ENCODE results near the gene TIAM2. TPM values are rescaled to one million over a fixed set of nuclear protein-coding genes. Genes with fewer than 3 reads are reported as not detected.

TIAM2 gene
- total RNA-seq, 2 donors from 2014 or later, result 9.3 to 10.3 TPM

DNA sequence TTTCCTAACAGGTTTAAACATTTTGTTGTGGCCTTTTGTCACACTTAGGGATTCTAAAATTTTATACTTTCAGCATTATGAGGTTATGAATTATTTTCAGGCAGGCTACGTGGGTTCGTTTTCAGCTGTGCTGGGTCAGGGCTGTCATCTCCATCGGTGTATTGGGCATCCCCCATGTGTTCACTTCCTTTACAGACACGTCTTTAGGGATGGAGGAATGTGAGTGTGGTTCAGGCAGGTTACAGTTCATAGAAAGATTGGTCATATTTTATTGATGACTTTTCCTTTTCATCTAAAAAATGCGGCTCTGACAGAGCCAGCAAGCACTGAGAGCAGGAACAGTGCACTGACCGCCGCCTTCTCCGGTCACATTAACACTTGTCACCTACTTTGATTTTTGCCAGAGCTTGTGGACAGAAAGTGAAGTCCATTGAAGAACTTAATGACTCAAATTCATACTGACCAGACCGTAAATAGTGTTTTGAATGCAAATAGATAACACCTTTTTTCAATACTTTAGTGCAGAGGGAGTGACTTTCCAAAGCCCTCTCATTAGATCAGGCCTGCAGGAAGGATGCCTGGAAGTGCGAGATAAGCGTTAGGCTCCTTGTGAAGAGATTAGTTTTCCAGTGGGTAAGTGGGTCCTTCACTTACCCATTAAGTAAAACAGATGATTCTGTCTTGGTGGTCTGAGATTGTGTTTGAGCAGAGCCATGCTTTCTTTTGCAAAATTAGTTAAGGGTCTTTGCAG is 113.1 kb downstream of the TIAM2 start:
- Histone ChIP-seq H3K27ac (no peak overlapping the region), H3K27me3 (no peaks in the 10 kb centered on the region)

DNA sequence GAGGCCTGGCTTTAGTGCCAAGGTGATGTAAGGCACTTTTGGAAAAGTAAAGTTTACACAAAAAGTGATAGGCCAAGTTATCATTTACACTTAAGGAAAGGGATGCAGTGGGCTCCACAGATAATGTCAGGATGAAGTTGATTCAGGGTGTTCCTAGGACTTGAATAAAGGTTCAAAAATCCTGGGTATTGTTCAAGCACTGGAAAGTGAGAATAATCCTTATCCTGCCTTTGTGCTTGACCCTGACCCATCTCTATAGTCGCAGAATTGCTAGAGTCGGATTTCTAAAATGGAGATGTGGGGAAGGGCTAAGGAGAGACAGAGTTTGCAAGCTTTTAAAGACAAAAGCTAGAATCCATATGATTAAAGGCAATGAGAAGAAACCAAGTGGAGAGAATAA is 115.6 kb downstream of the TIAM2 start:
- no peak for TF ChIP-seq CTCF (IDR thresholded peaks at IDR 0.05)
- H3K9me3 ChIP-seq, result no peaks in the 10 kb centered on the region
- DNase-seq (ENCODE audit: low spot score), result no peak
- H3K4me1 ChIP-seq, result no peaks in the 10 kb centered on the region
- H3K27ac ChIP-seq, result no peak overlapping the region
- no peak overlapping the region for H3K4me3 ChIP-seq
- no peaks in the 10 kb centered on the region for H3K27me3 ChIP-seq
- H3K36me3 ChIP-seq, result no peaks in the 10 kb centered on the region

More for the DNA sequence above, 113.1 kb downstream of the TIAM2 start:
- TF ChIP-seq CTCF (IDR thresholded peaks at IDR 0.05), result no peak
- no peak for DNase-seq (ENCODE audit: low spot score)
- H3K9me3 ChIP-seq, result no peaks in the 10 kb centered on the region
- no peaks in the 10 kb centered on the region for H3K36me3 ChIP-seq
- no peaks in the 10 kb centered on the region for H3K4me1 ChIP-seq
- H3K4me3 ChIP-seq, result no peak overlapping the region

GRCh38 chr6:155112757-155113156 is 117.6 kb downstream of the TIAM2 start:
- no peaks in the 10 kb centered on the region for H3K36me3 ChIP-seq
- H3K9me3 ChIP-seq, result no peaks in the 10 kb centered on the region
- H3K27me3 ChIP-seq, result no peaks in the 10 kb centered on the region
- no peak overlapping the region for H3K27ac ChIP-seq
- TF ChIP-seq CTCF (IDR thresholded peaks at IDR 0.05), result no peak
- H3K4me3 ChIP-seq, result no peak overlapping the region
- H3K4me1 ChIP-seq, result no peaks in the 10 kb centered on the region
- DNase-seq (ENCODE audit: low spot score), result no peak

- Histone ChIP-seq H3K4me1 (peaks cover 0 to under 1% of the 10 kb centered on the region in 2 donors), H3K27ac (no peak overlapping the region), H3K9me3 (no peaks in the 10 kb centered on the region), H3K27me3 (no peaks in the 10 kb centered on the region), H3K36me3 (no peaks in the 10 kb centered on the region), H3K4me3 (no peak overlapping the region)
- no peak for TF ChIP-seq CTCF (IDR thresholded peaks at IDR 0.05)
- no peak for DNase-seq (ENCODE audit: low spot score)
These were observed 120.9 kb downstream of the TIAM2 start for GRCh38 chr6:155115893-155116570.

- no peak for TF ChIP-seq CTCF (IDR thresholded peaks at IDR 0.05)
- no peaks in the 10 kb centered on the region for H3K9me3 ChIP-seq
- H3K36me3 ChIP-seq, result no peaks in the 10 kb centered on the region
- no peak for DNase-seq (ENCODE audit: low spot score)
- H3K4me1 ChIP-seq, result peaks cover 0 to 5% of the 10 kb centered on the region in 2 donors
- H3K27me3 ChIP-seq, result no peaks in the 10 kb centered on the region
- H3K27ac ChIP-seq, result no peak overlapping the region
- no peak overlapping the region for H3K4me3 ChIP-seq
These were observed 121.4 kb downstream of the TIAM2 start for GRCh38 chr6:155116571-155116910.

Measured in right atrium auricular region (tissue), 2 donors.